DND-41 (cell line): Measurements from ENCODE around the gene PHOSPHO2.

Experiments
- ATAC-seq: fragments of 200-7000 bp; cut with Tn5 transposase; 3 replicates; pipeline ENCODE4 v1.9.1; 2021; ENCODE audit warnings: low read depth; ENCODE audit not compliant: insufficient read depth
- DNase-seq: peaks from one replicate; pipeline ENCODE4 v3.0.0-alpha.2; 2020
- H2AFZ ChIP-seq: 2 replicates; pipeline ENCODE4 v1.6.0; 2012; ENCODE audit warnings: low read depth, low read length
- H3K27ac ChIP-seq: 2 replicates; pipeline ENCODE4 v1.5.1; 2012; ENCODE audit warnings: low read length, inconsistent platforms
- H3K27me3 ChIP-seq: fragments of 200-600 bp; sonication (generic); 2 replicates; pipeline ENCODE4 v1.6.0; 2012; ENCODE audit warnings: low read length, mild to moderate bottlenecking, inconsistent platforms; ENCODE audit not compliant: insufficient read depth, poor library complexity
- H3K36me3 ChIP-seq: 2 replicates; pipeline ENCODE4 v1.5.1; 2012; ENCODE audit warnings: low read length, inconsistent platforms; ENCODE audit not compliant: insufficient read depth
- H3K4me1 ChIP-seq: 2 replicates; pipeline ENCODE4 v1.5.1; 2012; ENCODE audit warnings: mild to moderate bottlenecking, low read length; ENCODE audit not compliant: insufficient read depth
- H3K4me2 ChIP-seq: 2 replicates; pipeline ENCODE4 v1.6.0; 2012; ENCODE audit warnings: mild to moderate bottlenecking, moderate library complexity, low read length, inconsistent platforms; ENCODE audit not compliant: insufficient read depth
- H3K4me3 ChIP-seq, 2 experiments: fragments of 200-600 bp in 1 of 2; shearing (Covaris generic) in 1 of 2; 2 replicates each; pipeline ENCODE4 v1.5.1; 2012 to 2016; ENCODE audit warnings: inconsistent platforms in 2 of 2, low read length in 2 of 2, mild to moderate bottlenecking in 2 of 2, low read depth in 1 of 2, moderate library complexity in 1 of 2
- H3K79me2 ChIP-seq: 2 replicates; pipeline ENCODE4 v1.6.0; 2012; ENCODE audit warnings: low read length, inconsistent platforms; ENCODE audit not compliant: insufficient read depth
- H3K9ac ChIP-seq: 2 replicates; pipeline ENCODE4 v1.6.0; 2012; ENCODE audit warnings: low read depth, mild to moderate bottlenecking, inconsistent platforms, low read length, moderate library complexity
- H3K9me3 ChIP-seq: 2 replicates; pipeline ENCODE4 v1.5.1; 2012; ENCODE audit warnings: low read length, moderate library complexity, mild to moderate bottlenecking, inconsistent platforms; ENCODE audit not compliant: insufficient read depth, severe bottlenecking
- H4K20me1 ChIP-seq: 2 replicates; pipeline ENCODE4 v1.6.0; 2012; ENCODE audit warnings: low read length; ENCODE audit not compliant: insufficient read depth
- EZH2 ChIP-seq: IDR thresholded peaks from 3 replicates; pipeline ENCODE4 v1.6.1; 2012; ENCODE audit warnings: borderline replicate concordance, low read depth, mild to moderate bottlenecking, moderate library complexity, low read length, inconsistent platforms; ENCODE audit not compliant: severe bottlenecking
- TF ChIP-seq, protein P1 (sequence below): IDR thresholded peaks from 2 replicates; pipeline ENCODE4 v1.5.1; 2012; ENCODE audit warnings: borderline replicate concordance, low read length, moderate library complexity, mild to moderate bottlenecking; ENCODE audit not compliant: poor library complexity, severe bottlenecking; ENCODE audit errors: extremely low read depth

The PHOSPHO2 gene

DNA sequence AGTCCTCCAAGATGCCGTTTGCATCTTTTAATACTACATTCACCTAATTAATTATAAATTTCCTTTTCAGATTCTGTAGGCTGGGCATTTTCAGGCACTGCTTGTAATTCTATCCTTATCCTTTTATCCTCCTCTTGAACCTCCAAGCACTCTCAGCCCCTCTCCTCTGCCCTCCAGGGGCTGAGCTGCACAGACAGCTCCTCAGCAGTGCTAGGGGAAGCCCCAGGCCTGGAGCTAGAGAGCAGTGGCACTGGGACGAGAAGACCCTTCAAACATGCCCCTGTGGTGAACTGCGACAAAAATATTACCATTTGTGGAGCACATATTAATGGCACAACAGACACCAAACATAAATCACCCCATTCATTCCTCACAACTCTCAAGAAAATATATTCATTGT is 33.0 kb upstream of the PHOSPHO2 start:
- TF ChIP-seq, protein P1, sequence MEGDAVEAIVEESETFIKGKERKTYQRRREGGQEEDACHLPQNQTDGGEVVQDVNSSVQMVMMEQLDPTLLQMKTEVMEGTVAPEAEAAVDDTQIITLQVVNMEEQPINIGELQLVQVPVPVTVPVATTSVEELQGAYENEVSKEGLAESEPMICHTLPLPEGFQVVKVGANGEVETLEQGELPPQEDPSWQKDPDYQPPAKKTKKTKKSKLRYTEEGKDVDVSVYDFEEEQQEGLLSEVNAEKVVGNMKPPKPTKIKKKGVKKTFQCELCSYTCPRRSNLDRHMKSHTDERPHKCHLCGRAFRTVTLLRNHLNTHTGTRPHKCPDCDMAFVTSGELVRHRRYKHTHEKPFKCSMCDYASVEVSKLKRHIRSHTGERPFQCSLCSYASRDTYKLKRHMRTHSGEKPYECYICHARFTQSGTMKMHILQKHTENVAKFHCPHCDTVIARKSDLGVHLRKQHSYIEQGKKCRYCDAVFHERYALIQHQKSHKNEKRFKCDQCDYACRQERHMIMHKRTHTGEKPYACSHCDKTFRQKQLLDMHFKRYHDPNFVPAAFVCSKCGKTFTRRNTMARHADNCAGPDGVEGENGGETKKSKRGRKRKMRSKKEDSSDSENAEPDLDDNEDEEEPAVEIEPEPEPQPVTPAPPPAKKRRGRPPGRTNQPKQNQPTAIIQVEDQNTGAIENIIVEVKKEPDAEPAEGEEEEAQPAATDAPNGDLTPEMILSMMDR = no peak
- TF ChIP-seq EZH2 = no peak
- no peaks in the 10 kb centered on the region for H3K36me3 ChIP-seq
- no peak overlapping the region for H3K4me3 ChIP-seq
- H3K4me2 ChIP-seq = no peak overlapping the region
- no peaks in the 10 kb centered on the region for H3K4me1 ChIP-seq
- no peak overlapping the region for H2AFZ ChIP-seq
- H4K20me1 ChIP-seq = no peaks in the 10 kb centered on the region
- H3K9ac ChIP-seq = no peak overlapping the region
- no peaks in the 10 kb centered on the region for H3K79me2 ChIP-seq
- DNase-seq (no peak), ATAC-seq (no peak)
- H3K27me3 ChIP-seq = peaks cover 2% of the 10 kb centered on the region
- no peak overlapping the region for H3K27ac ChIP-seq
- no peaks in the 10 kb centered on the region for H3K9me3 ChIP-seq

DNA sequence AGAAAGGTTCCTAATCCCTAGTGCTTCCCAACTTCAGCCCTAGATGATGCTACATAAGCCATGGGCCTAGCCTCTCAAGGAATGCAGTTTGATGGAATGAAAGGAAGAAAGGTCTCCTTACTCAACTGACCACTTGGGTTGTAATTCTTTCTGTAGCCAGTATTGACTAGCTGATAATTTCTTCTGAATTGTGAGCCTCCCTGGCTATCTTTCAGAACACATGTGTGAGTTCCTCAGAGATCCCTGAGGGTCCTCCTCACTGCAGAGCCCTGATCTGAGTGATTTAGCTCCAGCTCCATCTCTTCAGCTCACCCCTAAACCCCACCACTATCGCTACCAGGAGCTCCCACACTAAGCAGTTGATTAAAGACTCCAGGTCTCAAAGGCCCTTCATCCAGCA is 31.5 kb upstream of the PHOSPHO2 start:
- Histone ChIP-seq H2AFZ (no peak overlapping the region), H3K4me3 (no peak overlapping the region), H4K20me1 (no peaks in the 10 kb centered on the region), H3K36me3 (no peaks in the 10 kb centered on the region), H3K4me2 (no peak overlapping the region), H3K79me2 (no peaks in the 10 kb centered on the region), H3K27ac (no peak overlapping the region), H3K27me3 (no peaks in the 10 kb centered on the region), H3K4me1 (no peaks in the 10 kb centered on the region), H3K9me3 (no peaks in the 10 kb centered on the region), H3K9ac (no peak overlapping the region)
- DNase-seq (no peak), ATAC-seq (no peak)
- TF ChIP-seq, protein P1 = no peak
- TF ChIP-seq EZH2 = no peak

DNA sequence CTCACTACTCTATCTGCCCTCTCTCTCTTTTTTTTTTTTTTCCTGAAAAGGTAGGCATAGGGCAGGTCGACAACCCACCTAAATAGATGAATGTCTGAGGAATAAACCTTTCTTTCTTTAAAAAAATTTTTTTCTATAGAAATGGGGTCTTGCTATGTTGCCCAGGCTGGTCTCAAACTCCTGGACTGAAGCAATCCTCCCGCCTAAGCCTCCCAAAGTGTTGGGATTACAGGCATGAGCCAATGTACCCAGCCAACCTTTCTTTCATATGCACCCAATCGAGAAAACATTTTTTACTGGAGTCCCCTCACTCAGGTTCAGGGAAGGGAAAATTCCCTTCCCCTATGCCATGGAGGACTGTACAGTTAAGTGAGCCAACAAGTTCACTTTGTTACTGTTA is 31.0 kb upstream of the PHOSPHO2 start:
- Histone ChIP-seq H4K20me1 (no peaks in the 10 kb centered on the region), H3K27ac (no peak overlapping the region), H3K36me3 (no peaks in the 10 kb centered on the region), H3K9me3 (no peaks in the 10 kb centered on the region), H3K27me3 (no peaks in the 10 kb centered on the region), H3K4me1 (no peaks in the 10 kb centered on the region), H2AFZ (no peak overlapping the region), H3K4me3 (no peak overlapping the region), H3K79me2 (no peaks in the 10 kb centered on the region), H3K4me2 (no peak overlapping the region), H3K9ac (no peak overlapping the region)
- DNase-seq (no peak), ATAC-seq (no peak)
- TF ChIP-seq EZH2 = no peak
- TF ChIP-seq, protein P1 = no peak

DNA sequence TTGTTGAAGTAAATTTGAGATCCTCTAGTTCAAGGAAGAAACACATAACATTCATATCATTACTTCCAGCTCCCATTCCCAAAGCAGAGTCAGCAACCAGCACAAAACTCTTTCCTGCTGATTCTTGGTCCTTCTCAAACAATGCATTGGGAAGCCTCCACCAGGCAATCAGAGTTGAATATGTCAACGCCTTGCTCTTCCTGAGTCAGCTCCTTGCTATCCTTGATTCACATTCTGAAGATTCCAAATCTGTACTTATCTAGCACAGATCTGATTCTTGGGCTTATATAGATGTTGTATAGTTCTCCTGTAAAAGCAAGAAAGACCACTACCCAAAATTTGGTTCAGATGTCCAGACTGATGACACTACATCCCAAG is 29.7 kb upstream of the PHOSPHO2 start:
- no peaks in the 10 kb centered on the region for H3K4me1 ChIP-seq
- H2AFZ ChIP-seq = no peak overlapping the region
- H3K79me2 ChIP-seq = no peaks in the 10 kb centered on the region
- DNase-seq (no peak), ATAC-seq (no peak)
- H3K36me3 ChIP-seq = no peaks in the 10 kb centered on the region
- no peak overlapping the region for H3K27ac ChIP-seq
- TF ChIP-seq EZH2 = no peak
- TF ChIP-seq, protein P1 = no peak
- H3K9me3 ChIP-seq = no peaks in the 10 kb centered on the region
- no peak overlapping the region for H3K4me2 ChIP-seq
- H4K20me1 ChIP-seq = no peaks in the 10 kb centered on the region
- H3K27me3 ChIP-seq = no peaks in the 10 kb centered on the region
- H3K4me3 ChIP-seq = no peak overlapping the region
- H3K9ac ChIP-seq = no peak overlapping the region
